ENCODE measurements around the gene TBL1X.

Gene TBL1X

DNA sequence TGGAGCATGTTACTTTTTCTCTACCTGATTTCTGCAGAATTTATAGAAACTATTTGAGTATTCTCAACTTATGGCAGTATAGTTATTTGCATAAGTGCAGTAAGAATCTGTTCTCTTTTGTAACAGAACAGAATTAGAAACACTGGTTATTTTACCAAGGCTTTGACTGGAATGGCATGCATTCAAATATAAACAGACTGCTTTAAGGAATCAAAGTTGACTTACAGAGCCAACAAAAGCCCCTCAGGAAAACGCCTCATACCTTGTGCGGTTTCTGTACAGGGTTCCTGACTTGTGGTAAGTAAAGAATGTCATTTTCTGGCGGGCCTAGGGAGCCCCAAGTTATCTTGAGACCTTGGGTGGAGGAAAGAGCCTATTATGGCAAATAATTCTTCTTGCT, 203.7 kb downstream of the TBL1X start:
- DNase-seq (ENCODE audit: low read depth): no peak

DNA sequence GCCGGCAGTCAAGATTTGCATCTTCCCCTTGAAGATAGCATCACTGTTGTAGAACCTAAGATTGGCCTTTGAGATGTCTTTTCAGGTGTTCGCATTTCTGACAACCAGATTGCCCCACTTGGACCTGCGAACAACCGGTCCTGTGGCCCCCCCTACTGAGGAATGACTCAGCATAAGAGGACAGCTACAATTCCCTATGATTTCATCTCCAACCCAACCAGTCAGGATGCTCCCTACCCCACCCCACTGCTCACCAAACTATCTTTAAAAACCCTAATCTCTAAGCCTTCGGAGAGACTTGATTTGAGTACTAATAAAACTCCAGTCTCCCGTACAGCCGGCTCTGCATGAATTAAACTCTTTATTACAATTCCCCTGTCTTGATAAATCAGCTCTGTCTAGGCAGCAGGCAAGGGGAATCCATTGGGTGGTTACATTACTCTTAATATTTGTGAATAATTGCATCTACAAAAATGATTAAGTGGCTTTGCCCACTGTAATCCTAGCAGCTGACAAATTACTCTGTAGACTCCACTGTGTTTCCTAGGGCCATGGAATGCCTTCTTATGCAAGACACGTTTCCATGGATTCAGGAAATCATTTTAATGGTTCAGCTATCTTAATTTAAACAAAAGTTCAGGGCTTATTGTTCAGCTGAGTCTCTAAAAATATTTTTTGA, 205.4 kb downstream of the TBL1X start:
- DNase-seq (ENCODE audit: low read depth): no peak

DNA sequence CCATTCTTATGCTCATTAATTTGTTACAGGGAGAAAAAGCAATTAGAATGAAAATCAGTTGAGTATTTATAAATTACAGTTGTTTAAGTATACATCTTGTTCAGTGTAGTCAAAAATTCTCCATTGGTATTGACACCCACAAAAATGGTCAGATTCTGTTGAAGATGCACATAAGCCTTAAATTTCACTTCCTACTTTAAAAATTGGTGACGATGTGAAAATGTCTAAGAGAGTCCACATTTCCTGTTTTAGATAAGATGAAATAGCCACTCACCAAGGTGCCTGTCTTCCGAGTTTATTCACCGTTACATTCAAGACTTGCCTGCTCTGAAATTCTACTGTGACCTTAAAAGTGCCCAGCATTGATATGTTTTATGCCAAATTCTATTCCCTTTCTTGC, 207.1 kb downstream of the TBL1X start:
- no peak for DNase-seq (ENCODE audit: low read depth)

DNA sequence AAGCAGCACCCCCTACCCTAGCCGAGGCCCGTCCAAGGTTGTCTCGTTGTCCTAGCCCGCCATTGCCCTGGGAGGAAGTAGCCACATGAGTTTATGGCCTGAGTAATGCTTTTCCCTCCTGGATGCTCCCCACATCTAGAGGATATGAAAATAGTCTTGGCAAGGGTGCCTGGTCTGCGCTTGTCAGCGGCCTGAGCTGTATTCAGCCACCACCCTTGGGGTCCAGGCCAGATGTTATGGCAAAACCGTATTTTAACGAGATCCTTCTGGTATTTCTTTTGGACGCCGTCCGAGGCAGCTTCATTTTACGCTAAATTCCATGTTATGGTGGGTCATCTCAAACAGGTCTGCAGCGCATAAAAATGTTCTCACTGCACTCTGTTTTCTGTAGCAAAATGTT, 211.4 kb downstream of the TBL1X start:
- DNase-seq (ENCODE audit: low read depth): no peak

DNA sequence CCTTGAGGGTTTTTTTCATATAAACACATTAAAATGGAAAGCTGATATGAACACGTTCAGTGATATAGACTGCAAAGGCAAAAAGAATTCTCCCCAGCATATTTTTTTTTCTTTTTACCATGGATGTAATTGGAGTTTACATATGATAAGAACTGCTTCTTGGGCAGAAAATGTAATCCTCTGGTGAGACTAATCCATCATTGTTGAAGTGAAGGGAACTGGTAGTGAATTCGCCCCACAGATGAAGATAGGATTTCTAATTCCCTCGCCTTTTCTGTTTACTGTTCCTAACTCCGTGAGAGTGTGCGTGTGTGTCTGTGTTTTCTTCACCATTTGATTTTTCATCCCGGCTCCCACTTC, 211.9 kb downstream of the TBL1X start:
- no peak for DNase-seq (ENCODE audit: low read depth)

DNA sequence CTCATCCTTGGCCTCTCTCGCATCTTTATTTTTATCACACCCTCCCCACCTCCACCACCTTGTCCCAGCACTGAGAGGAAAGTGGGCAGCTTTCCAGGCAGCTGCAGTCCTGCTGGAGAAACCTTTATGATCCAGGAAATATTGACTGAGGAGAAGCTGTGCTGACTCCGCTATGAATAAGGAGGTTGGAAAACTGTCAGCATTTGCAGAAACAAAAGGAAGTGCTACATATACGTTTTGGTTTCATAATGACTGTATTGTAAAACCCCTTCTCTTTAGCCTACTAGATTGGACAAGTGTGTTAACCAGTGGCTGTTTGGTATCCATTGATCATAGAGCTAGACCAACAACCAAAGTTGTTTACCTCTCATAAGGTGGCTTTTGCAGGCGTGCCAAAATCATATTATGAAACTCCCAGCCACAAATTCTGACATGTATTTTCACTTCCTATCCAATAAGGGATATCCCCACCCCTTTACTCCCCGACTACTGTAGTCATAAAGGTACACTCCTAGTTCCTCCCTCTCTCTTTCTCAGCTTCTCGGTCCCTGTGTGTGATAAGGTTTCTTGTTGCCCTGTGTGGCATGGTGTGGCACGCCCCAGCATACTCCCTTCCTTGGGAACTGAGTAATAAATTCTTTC, 212.4 kb downstream of the TBL1X start:
- DNase-seq (ENCODE audit: low read depth): no peak

DNA sequence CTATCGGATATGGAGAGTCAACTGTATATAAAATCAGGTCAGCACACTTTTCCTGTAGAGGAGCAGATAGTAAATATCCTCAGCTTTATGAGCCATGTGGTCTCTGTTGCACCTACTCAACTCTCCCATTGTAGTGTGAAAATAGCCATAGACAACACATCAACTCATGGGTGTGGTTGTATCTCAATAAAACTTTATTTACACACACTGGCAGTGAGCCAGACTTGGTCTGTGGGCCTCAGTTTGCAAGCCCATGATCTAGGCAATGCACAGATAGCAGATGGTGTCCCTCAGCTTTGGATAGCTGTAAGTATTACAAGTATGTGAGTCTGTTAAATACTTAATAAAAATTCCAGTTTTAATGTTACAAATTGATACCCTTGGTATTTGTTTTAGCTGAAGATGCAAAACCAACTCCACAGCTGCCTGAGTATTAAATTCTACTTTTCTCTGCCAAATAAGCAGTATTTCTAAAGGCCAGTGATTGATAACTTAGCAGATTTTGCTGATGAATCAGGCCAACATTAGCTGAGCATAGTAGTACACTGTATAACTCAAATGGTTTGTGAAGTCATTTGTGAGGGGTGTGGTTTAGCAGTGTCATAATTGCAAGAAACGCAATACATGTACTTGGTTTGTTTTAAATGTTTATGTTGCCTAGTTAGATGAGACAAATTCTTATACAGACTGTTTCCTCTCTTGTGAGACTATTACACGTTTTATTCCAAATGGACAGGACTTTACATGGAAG, 213.5 kb downstream of the TBL1X start:
- no peak for DNase-seq (ENCODE audit: low read depth)

DNA sequence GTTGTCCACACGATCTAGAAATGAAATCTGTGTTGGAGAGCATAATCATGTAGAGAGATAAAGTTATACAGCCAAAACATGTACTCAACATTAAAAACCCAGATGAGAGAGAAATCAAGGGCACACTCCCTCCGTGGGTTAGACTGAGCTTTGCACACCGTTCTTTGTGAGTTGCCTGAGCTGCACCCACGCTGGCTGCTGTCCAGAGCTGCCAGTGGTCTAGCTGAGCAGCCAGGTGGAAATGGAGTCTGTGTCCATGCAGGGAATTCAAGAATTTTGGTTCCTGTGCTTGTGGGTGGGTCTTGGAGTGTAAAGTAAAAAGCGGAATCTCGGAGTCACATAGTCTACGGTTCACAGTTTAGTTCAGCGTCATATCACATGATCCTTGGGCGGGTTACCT, 216.2 kb downstream of the TBL1X start:
- DNase-seq (ENCODE audit: low read depth): no peak

DNA sequence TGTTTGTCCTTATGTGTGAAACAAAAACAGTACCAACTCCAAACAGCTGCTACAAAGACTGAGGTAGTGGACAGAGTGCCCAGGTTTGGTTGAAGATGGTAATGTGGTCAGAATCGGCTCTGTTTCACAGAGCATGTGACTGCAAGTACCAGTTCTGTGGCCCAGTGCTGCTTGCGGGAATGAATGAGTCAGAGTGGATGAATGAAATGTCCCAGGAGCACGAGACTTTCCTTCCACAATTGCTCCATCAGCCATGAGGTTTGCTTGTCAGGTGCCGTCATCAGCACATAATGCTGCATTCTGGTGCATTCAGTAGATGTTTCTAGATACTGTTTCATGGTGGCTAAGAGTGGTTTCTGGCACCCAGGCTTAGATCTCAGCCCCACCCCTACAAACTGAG, 216.6 kb downstream of the TBL1X start:
- DNase-seq (ENCODE audit: low read depth): no peak

DNA sequence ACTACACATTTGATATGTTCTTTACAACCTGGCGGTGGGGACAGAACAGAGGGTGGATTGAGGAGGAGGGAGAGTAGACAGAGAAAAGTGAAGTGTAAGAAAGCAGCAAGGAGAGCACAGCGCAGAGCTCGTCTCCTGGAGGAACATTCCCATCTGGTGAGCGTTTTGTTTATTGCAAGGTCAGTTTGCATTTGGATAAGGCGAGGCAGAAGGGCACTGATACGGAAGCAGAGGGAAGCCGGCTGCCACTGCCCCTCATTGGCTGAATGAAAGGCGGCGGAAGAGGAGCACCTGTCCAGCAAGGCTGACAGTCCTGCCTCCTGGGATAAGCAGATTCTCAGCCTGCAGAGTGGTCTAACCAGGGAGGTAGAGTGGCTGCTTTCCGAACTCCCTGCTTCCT, 217.6 kb downstream of the TBL1X start:
- no peak for DNase-seq (ENCODE audit: low read depth)

DNA sequence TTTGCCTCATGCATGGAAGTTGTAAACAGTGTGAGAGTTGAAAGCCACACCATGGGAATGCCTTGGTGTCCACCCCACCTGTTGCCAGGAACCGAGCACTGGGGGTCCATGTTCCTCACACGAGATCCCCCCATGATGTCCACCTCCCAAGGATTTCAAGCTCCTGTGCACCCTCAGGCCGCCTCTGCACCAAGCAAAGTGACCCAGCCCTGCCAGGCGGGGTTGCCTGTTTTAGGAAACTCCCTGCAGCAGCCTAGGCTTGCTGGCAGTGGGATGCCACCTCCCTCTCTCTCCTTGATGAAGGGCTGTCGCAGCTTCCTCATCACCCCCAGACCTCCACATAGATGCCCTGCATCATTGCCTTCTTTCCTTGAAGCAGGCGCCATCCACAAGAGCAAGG, 218.0 kb downstream of the TBL1X start:
- no peak for DNase-seq (ENCODE audit: low read depth)

DNA sequence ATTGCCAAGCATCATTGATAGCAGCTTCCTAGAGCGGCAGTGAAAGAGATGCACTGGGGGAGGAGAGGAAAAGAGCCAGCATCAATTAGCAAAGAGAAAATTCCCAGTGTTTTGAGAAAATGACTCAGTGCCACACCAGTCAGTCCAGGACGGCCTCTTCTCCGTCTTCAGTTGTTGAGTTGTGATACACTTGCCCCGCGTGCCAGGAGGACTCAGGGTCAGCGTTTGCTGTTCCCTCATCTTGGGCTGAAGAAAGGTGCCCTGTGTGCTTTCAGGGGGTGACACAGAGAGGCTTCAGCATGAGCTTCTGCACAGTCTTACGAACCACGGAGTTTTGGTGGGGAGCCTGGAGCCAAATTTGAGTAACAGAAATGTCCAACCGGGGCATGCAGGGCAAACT, 218.5 kb downstream of the TBL1X start:
- no peak for DNase-seq (ENCODE audit: low read depth)

DNA sequence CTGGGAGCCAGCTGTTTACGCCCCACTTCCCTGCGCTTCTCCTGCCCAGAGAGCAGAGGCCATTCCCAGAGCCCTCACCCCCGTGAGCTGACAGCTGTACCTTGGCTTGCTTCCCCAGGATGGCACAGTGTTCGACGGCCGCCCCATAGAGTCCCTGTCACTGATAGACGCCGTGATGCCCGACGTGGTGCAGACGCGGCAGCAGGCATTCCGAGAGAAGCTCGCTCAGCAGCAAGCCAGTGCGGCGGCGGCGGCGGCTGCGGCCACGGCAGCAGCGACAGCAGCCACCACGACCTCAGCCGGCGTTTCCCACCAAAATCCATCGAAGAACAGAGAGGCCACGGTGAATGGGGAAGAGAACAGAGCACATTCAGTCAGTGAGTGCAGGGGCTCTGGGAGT, 223.0 kb downstream of the TBL1X start:
- DNase-seq (ENCODE audit: low read depth): no peak

DNA sequence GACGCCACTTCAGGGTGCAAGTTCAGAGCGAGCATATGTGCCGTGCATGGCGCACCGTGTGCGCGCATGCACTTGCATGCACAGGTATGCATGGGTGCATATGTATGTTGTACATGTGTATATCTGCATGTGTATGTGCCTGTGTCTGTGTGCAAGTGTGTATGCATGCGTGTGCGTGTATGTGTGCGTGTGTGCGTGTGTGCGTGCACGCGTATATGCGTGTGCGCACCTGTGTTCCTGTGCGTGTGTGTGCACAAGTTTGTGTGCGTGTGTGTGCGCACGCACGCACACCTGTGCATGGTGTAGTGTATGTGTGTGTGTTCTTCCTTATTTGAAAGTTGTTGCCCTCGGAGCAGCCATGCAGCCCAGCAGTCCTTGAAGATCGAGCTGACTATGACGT, 224.0 kb downstream of the TBL1X start:
- DNase-seq (ENCODE audit: low read depth): no peak

DNA sequence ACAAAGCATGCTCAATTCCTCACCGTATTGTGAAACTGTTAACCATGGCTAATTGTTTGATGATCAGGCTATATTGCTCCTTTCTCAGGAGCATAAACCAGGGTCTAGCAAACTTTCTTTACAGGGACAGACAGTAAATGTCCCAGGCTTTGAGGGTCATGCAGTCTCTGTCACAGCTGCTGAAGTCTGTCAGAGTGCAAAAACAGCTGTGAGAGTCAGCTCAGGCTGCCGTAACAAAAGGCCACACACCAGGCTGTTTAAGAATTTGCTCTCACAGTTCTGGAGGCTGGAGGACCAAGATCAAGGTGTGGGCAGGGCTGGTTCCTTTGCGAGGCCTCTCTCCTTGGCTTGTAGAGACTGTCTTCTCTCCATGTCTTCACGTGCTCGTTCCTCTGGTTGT, 225.2 kb downstream of the TBL1X start:
- DNase-seq (ENCODE audit: low read depth): no peak

DNA sequence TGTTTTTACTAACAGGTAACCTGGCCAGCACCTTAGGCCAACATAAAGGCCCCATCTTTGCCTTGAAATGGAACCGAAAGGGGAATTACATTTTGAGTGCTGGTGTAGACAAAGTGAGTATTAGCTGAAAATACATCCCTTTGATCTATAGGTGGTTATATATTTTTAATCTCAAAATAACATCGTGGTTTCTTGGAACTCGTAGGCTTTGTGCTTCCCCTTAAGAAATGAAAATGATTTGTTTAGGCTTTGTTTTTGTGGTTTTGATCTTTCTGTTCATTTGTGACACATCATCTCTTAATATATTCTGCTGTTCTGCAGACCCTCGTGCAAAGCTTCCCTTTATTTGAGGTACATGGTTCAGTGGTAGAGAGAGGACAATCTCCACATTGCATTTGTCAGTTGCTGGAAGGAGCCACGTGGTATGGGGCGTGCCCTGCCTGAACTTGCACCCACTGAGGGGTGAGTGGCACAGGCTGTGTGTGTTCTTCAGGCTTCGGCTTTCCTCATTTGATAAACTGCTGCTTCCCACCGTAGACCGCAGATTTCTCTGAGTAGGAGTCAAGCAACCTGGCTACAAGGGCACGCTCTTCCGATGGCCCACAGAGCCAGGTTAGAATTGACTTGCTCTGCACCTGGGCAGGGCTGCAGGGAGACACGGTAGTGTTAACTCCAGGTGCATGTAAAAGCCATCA, 228.6 kb downstream of the TBL1X start:
- DNase-seq (ENCODE audit: low read depth): no peak

DNA sequence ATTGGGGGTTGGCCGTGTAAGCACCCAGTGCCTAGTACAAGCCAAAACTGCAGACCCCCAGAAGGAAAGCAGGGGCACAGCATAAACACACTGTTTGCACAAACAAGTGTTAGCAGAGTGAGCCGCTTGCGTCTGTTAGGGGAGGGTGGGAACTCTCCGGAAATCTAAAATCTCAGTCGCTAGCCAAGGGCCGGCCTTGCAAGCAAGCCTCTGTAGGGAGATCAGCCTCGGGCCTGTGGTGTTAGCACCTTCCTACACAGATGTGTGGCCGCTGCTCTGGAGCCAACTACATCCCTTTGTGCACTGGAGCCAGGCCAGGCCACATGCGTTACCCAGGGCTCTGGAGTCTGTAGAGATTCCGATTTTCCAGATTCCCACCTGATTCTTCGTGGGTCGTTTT, 233.7 kb downstream of the TBL1X start:
- DNase-seq (ENCODE audit: low read depth): no peak

DNA sequence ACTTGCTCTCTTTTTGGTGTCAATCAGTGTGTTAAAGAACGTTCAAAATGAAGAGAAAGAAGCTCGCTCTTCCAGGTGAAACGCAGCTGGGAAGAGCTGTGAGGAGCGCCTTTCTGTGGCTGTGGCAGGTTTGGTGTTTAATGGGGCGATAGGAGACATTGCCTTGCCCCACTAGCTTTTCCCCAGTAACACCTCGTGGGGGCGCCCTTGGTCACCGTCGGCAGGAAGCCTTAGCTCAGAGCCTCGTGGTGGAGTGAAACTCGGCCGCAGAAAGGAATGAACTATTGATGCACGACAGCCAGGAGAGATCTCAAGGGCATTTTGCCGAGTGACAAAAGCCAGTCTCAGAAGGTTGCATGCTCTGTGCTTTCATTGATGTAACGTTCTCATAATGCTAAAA, 235.7 kb downstream of the TBL1X start:
- DNase-seq (ENCODE audit: low read depth): no peak

DNA sequence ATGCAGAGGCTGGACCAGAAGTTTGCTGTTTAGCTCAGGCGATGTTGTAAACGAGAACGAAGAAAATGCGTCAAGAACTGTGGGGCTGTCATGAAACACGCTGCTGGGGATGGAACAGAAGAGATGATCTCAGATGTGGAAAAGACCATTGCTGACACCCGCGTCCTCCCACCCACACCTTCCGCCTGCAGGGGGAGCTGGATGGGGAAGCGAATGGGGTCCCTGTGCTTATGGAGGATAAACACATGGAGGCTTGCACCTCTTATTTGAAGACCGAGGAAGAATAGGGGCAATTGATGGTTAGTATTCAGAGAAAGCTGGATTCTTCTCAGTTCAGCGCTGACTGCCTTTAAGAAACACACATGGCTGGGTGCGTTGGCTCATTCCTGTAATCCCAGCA, 236.9 kb downstream of the TBL1X start:
- DNase-seq (ENCODE audit: low read depth): no peak

DNA sequence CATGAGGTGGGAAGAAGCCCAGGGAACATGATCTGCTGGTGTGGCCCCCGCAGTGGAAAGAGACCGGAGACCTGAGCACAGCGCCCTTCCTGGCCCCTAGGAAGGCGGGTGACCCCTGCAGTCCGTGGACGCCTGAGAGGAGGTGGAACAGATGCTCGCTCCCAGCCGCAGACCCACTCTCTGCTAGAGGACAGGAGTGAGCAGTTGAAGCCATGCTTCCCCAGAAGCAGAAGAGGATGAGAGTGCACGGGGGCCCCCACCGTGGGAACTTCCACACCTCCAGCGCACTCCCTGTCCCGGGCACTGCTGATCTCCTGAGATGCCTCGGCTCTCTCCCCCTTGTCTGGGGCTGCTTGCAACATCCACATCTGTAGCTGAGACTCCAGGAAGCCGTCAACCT, 238.5 kb downstream of the TBL1X start:
- no peak for DNase-seq (ENCODE audit: low read depth)

DNA sequence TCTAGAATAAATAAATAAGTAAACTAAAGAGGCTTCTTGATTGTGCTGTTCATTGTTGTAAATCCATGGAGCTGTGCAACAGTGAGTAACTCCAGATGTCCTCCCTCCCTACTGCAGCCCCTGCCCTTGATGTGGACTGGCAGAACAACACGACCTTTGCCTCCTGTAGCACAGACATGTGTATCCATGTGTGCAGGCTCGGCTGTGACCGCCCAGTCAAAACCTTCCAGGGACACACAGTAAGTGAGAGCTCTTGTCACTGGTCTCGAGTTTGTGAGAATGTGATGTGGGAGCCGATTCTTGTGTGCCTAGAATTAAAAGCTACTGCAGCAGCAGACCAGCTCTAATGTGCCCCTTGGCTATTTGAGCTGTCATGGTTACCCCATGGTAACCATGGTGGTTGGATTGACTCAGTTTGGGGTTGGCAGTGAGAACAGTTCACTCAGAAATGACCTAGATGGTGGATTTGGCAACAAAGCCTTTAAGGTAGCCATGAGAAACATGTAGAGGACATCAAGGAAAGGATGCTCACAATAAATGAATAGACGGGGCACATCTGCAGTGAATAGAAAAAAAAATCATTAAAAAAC, 240.1 kb downstream of the TBL1X start:
- no peak for DNase-seq (ENCODE audit: low read depth)

DNA sequence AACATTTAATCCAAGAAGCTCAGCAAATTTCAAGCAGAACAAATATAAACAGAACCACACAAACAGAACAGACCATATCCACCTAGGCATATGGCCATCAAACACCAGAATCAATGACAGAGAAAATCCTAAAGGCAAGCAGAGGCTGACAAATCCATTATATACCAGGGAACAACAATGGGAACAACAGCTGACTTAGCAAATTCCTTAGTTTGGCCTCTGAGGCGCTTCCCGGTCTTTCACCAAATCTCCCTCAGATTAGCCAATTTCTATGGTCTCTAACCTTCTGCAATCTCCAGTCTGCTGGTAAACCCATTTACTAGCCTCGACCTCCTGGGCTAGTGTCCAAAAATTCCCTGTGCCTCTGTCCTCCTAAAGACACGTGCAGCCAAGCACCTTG, 241.6 kb downstream of the TBL1X start:
- no peak for DNase-seq (ENCODE audit: low read depth)

All from stimulated activated CD8-positive, alpha-beta memory T cell treated with anti-CD3 and anti-CD28 coated beads, Interleukin-12 subunit alpha, Interleukin-12 subunit beta, amount 100 ng/mL, for 1 hour (primary cell).